DOHH2 (cell line): Measurements from ENCODE around the gene FAM174B.

ENCODE experiments used
- EZH2phosphoT487 ChIP-seq: fragments of 200-600 bp; sonication (generic); IDR thresholded peaks from 2 replicates; pipeline ENCODE4 v1.6.1; 2017; ENCODE audit warnings: borderline replicate concordance, mild to moderate bottlenecking, antibody characterized with exemption, low read length, moderate library complexity, mixed read lengths
- TF ChIP-seq, protein P1 (sequence below): fragments of 200-600 bp; sonication (generic); IDR thresholded peaks from one replicate; pipeline ENCODE4 v1.5.1; 2014; ENCODE audit warnings: antibody characterized with exemption, mild to moderate bottlenecking, low read depth, low read length; ENCODE audit not compliant: poor library complexity, severe bottlenecking

DNA sequence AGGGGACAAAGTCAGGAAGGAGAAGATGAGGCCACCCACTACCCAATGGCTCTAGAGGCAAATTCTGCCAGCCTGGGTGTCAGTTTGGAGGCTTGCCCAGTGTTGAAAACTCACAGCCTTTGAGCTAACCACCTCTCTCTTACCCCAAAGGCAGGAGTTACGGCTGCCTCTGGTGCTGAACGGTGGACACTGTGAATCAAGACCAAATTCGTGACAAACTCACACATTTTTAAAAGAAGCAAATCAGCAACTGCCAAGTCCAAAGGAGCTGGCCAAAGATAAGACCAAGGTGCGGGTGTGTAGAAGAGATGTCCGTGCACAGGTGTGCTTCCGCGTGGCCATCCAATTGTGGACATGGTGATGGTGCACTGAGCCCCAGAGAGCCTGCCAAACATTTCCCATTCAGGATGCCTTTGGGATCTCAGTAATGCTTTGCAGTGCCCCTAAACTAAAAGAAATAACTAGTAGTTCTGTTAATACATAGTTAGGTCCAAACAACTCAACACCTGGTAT, 74.6 kb downstream of the FAM174B start:
- TF ChIP-seq, protein P1, sequence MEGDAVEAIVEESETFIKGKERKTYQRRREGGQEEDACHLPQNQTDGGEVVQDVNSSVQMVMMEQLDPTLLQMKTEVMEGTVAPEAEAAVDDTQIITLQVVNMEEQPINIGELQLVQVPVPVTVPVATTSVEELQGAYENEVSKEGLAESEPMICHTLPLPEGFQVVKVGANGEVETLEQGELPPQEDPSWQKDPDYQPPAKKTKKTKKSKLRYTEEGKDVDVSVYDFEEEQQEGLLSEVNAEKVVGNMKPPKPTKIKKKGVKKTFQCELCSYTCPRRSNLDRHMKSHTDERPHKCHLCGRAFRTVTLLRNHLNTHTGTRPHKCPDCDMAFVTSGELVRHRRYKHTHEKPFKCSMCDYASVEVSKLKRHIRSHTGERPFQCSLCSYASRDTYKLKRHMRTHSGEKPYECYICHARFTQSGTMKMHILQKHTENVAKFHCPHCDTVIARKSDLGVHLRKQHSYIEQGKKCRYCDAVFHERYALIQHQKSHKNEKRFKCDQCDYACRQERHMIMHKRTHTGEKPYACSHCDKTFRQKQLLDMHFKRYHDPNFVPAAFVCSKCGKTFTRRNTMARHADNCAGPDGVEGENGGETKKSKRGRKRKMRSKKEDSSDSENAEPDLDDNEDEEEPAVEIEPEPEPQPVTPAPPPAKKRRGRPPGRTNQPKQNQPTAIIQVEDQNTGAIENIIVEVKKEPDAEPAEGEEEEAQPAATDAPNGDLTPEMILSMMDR: no peak
- TF ChIP-seq EZH2phosphoT487: no peak
